Erythroblast (primary cell): ENCODE results near the gene GLIS1.

ENCODE experiments used
- DNase-seq, 2 experiments: peaks; one replicate each; lab custom pipeline; 2025; lab: John Stamatoyannopoulos, UW
- GATA1 ChIP-seq: IDR thresholded peaks from 2 replicates; pipeline ENCODE4 v1.6.1; 2011; ENCODE audit warnings: low read depth, mild to moderate bottlenecking, control low read depth, low read length, moderate library complexity
- POLR2A ChIP-seq: IDR thresholded peaks from 2 replicates; pipeline ENCODE4 v1.6.1; 2011; ENCODE audit warnings: mild to moderate bottlenecking, low read length

Gene GLIS1

GRCh38 chr1:53473463-53473862, 265.5 kb downstream of the GLIS1 start:
- no peak for DNase-seq
- TF ChIP-seq GATA1 (no peak), POLR2A (no peak)

GRCh38 chr1:53471000-53471399, 268.0 kb downstream of the GLIS1 start:
- no peak for DNase-seq
- TF ChIP-seq GATA1: no peak
- no peak for TF ChIP-seq POLR2A

GRCh38 chr1:53470584-53470983, 268.4 kb downstream of the GLIS1 start:
- DNase-seq: no peak
- no peak for TF ChIP-seq POLR2A
- TF ChIP-seq GATA1: no peak

GRCh38 chr1:53470155-53470554, 268.8 kb downstream of the GLIS1 start:
- peak; percentile 25 to 32 for DNase-seq
- TF ChIP-seq POLR2A (no peak), GATA1 (no peak)

- TF ChIP-seq POLR2A: no peak
- TF ChIP-seq GATA1: no peak
- no peak for DNase-seq
Measured at GRCh38 chr1:53469373-53469772, 269.6 kb downstream of the GLIS1 start.

- no peak for DNase-seq
- TF ChIP-seq GATA1 (no peak), POLR2A (no peak)
Measured at GRCh38 chr1:53468374-53468773, 270.6 kb downstream of the GLIS1 start.

GRCh38 chr1:53467391-53467790, 271.6 kb downstream of the GLIS1 start:
- no peak for TF ChIP-seq GATA1
- no peak for TF ChIP-seq POLR2A

GRCh38 chr1:53465023-53465957, 273.7 kb downstream of the GLIS1 start:
- DNase-seq: no peak
- TF ChIP-seq GATA1 (no peak), POLR2A (no peak)

More at GRCh38 chr1:53467391-53467790, 271.6 kb downstream of the GLIS1 start:
- no peak for DNase-seq

- DNase-seq: no peak
- TF ChIP-seq POLR2A (no peak), GATA1 (no peak)
Measured at GRCh38 chr1:53463961-53464899, 274.7 kb downstream of the GLIS1 start.

- TF ChIP-seq GATA1: no peak
- TF ChIP-seq POLR2A: no peak
- DNase-seq: no peak
Measured at GRCh38 chr1:53462769-53463501, 276.0 kb downstream of the GLIS1 start.

- TF ChIP-seq GATA1: no peak
- TF ChIP-seq POLR2A: no peak
- no peak for DNase-seq
Measured at GRCh38 chr1:53462193-53462592, 276.8 kb downstream of the GLIS1 start.

GRCh38 chr1:53461323-53462044, 277.5 kb downstream of the GLIS1 start:
- DNase-seq: no peak
- TF ChIP-seq GATA1: no peak
- TF ChIP-seq POLR2A: no peak
